SJSA1 (cell line): ENCODE data around the gene MXRA7. TPM values are rescaled to one million over a fixed set of nuclear protein-coding genes. Genes with fewer than 3 reads are reported as not detected.
"Not testable (repeated sequence)": the region's sequence is repeated elsewhere in the genome, so short reads cannot be mapped to it uniquely, and the experiment has no call there.

ENCODE experiments used
- DNase-seq, 2 experiments: peaks; one replicate each; pipeline ENCODE4 v3.0.0-alpha.2; 2015 to 2020; ENCODE audit warnings: low spot score in 2 of 2, low read depth in 1 of 2
- H3K27ac ChIP-seq: fragments of 250-450 bp; sonication (Bioruptor Pico); 2 replicates; pipeline ENCODE4 v1.5.1; 2020; ENCODE audit warnings: mild to moderate bottlenecking, moderate library complexity
- H3K27me3 ChIP-seq: fragments of 250-450 bp; sonication (Bioruptor Pico); replicated peaks from 2 replicates; pipeline ENCODE4 v1.5.1; 2020; ENCODE audit warnings: mild to moderate bottlenecking, moderate library complexity
- H3K36me3 ChIP-seq: fragments of 250-450 bp; sonication (Bioruptor Pico); 2 replicates; pipeline ENCODE4 v1.5.1; 2020; ENCODE audit warnings: mild to moderate bottlenecking
- H3K4me1 ChIP-seq: fragments of 250-450 bp; sonication (Bioruptor Pico); replicated peaks from 2 replicates; pipeline ENCODE4 v1.6.1; 2021; ENCODE audit warnings: mild to moderate bottlenecking
- H3K4me3 ChIP-seq: fragments of 250-450 bp; sonication (Bioruptor Pico); 2 replicates; pipeline ENCODE4 v1.5.1; 2020; ENCODE audit warnings: mild to moderate bottlenecking
- H3K9me3 ChIP-seq: fragments of 250-450 bp; sonication (Bioruptor Pico); replicated peaks from 2 replicates; pipeline ENCODE4 v1.5.1; 2020; ENCODE audit warnings: mild to moderate bottlenecking
- total RNA-seq: library from RNA; depleted of rRNA; stranded (reverse); fragments of >200 nt; shearing (Covaris generic); gene quantifications from 2 replicates; pipeline ENCODE4 v1.2.3, GENCODE V29; 2014; rRNA removed

MXRA7 gene
- total RNA-seq, 1 experiment from 2014 or later, result 546 TPM

DNA sequence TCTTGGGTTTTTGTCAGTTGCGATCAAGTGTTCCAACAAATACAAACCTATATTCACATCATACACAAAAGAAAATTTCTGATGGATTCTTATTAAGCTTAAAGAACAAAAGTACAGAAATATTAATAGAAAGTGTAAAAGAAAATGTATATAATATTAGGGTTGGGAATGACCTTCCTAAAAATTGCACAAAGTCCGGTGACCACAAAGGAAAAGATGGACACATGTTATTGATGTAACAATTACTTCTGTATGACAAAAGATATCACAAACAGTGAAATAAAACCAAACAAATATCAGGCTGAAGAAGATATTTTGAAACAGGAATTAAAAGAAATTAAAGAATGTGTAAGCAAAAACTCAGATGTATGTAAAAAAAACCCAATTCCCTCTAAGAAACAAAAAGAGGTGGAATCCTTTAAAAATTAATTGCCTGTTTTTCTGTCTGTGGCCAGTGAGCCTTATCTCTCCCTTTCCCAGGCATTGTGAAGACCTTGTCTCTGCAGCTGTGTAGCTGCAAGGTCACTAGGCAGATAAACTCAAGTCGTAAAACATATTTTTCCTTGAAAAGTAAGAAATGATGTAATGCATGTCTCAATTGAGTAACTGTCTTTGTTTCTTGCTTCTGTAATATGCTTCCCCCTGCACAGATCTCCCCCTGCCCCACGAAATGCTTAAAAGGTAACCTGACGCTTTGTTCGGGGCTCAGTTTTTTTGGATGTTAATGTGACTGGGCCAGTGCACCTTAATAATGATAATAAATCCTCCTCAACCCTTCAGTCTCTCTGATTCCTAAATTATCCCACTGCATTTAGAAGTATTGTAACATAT, 70.0 kb downstream of the MXRA7 start:
- Histone ChIP-seq H3K4me1 (peaks cover 7% of the 10 kb centered on the region), H3K9me3 (peaks cover 6% of the 10 kb centered on the region), H3K27ac (no peak overlapping the region), H3K36me3 (no peaks in the 10 kb centered on the region), H3K27me3 (no peaks in the 10 kb centered on the region), H3K4me3 (no peak overlapping the region)
- DNase-seq, result no peak

DNA sequence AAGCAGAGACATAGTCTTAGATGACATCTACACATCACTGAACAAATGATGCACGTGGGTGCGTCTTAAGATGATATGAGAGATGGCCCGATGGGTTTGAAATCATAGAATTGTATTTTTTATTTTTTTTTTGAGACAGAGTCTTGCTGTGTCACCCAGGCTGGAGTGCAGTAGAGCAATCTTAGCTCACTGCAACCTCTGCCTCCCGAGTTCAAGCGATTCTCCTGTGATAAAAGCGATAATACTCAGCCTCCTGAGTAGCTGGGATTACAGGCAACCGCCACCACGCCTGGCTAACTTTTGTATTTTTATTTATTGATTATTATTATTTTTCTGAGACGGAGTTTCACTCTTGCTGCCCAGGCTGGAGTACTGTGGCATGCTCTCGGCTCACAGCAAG, 72.5 kb downstream of the MXRA7 start:
- Histone ChIP-seq H3K9me3 (no peaks in the 10 kb centered on the region), H3K27ac (no peak overlapping the region), H3K27me3 (no peaks in the 10 kb centered on the region), H3K4me1 (peaks cover 19% of the 10 kb centered on the region), H3K36me3 (no peaks in the 10 kb centered on the region), H3K4me3 (no peak overlapping the region)
- DNase-seq, result no peak

DNA sequence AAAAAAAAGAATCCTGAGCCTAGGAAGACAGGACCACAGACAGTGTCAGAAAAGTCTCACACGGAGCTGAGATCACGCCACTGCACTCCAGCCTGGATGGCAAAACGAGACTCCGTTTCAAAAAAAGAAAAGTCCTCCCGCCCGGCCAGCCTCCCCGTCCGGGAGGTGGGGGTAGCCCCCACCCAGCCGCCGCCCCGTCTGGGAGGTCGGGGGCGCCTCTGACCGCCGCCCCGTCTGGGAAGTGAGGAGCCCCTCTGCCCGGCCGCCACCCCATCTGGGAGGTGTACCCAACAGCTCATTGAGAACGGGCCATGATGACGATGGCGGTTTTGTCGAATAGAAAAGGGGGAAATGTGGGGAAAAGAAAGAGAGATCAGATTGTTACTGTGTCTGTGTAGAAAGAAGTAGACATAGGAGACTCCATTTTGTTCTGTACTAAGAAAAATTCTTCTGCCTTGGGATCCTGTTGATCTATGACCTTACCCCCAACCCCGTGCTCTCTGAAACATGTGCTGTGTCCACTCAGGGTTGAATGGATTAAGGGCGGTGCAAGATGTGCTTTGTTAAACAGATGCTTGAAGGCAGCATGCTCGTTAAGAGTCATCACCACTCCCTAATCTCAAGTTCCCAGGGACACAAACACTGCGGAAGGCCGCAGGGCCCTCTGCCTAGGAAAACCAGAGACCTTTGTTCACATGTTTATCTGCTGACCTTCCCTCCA, 74.1 kb downstream of the MXRA7 start:
- H3K27ac ChIP-seq, H3K27me3 ChIP-seq, H3K36me3 ChIP-seq, H3K4me3 ChIP-seq, H3K9me3 ChIP-seq, DNase-seq: not testable (repeated sequence)
- H3K4me1 ChIP-seq, result peaks cover 19% of the 10 kb centered on the region

DNA sequence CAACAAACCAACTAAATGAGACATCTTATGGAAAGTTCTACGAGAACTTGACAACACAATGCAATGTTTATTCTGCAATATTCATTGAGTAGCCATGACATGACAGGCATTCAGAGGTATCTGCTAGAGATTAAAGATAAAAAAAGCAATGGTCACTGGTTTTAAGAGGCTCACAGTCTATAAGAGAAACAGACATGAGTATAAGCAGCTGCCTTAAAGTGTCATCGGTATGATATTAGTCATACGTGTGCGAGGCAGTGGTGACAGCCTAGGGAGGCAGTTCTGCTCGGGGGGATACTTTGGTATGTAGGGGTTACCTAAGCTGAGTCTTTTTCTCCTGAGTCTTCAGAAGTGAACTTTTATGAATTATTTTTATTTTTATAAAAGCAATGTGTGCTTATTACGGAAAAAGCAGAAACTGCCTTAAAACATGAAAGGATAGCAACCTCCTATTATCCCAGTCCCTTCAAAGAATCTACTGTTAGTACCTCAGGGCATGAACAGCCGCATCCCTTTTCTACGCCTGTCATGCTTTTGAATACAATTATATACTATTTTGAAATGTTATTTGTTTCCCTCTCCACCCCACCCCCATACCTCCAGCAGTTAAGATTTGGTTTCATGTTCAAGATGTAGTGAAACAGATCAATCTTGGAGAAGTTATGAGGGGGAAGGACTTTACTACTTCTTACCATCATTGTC, 75.0 kb downstream of the MXRA7 start:
- peaks cover 15% of the 10 kb centered on the region for H3K4me1 ChIP-seq
- no peaks in the 10 kb centered on the region for H3K27me3 ChIP-seq
- DNase-seq, result peak in 1 of 2 experiments; percentile 35
- no peaks in the 10 kb centered on the region for H3K9me3 ChIP-seq
- no peak overlapping the region for H3K4me3 ChIP-seq
- no peaks in the 10 kb centered on the region for H3K36me3 ChIP-seq
- H3K27ac ChIP-seq, result no peak overlapping the region

DNA sequence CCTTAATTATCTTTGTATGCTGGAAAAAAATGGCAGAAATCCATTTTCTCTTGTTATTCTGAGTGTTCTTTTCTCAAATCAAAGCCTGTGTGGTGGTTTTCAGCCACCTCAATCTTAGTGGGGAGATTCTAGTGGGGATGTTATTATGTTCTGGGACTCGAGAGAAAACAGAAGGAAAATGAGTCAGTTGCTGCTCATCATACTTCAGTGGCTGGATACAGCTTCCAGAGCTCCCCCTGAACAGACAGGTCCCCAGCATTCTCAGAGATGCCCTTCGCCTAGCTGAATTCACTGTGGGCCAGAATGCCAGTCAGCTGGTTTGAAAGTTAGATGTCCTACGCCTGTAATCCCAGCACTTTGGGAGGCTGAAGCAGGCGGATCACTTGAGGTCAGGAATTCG, 75.7 kb downstream of the MXRA7 start:
- Histone ChIP-seq H3K36me3 (no peaks in the 10 kb centered on the region), H3K9me3 (no peaks in the 10 kb centered on the region), H3K4me1 (peaks cover 15% of the 10 kb centered on the region), H3K4me3 (no peak overlapping the region), H3K27me3 (no peaks in the 10 kb centered on the region), H3K27ac (no peak overlapping the region)
- peak in 1 of 2 experiments; percentile 30 for DNase-seq

DNA sequence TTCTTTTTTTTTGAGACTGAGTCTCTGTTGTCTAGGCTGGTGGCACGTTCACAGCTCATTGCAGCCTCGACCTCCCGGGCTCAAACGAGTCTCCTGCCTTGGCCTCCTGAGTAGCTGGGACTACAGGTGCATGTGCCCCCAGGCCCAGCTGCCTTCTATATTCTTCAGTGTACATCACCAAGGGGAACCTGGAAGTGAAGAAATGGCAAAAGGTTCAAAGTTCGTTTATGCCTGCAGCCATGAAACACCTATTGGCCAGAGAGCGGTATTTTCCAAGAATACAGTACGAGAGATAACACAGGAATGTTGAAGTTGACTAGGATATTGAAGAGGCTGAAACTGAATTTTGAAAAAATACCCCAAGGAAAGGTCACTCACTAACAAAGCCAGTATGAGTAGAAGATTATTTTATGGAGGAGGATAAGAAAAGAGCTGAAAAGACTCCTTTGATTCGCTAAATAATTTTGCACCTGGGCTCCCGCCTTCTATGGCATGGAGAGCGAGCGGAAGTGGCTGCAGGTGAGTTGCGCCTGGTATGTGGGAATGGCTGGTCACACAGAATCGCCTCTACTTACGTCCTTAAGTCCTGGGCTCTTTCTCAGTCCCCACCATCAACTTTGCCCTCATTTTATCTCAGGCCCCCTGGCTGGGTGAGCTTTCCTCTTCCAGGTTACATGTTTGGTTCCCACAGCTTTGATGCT, 77.0 kb downstream of the MXRA7 start:
- no peak for DNase-seq
- no peaks in the 10 kb centered on the region for H3K27me3 ChIP-seq
- H3K36me3 ChIP-seq, result no peaks in the 10 kb centered on the region
- H3K9me3 ChIP-seq, result no peaks in the 10 kb centered on the region
- peaks cover 15% of the 10 kb centered on the region for H3K4me1 ChIP-seq
- H3K4me3 ChIP-seq, result no peak overlapping the region
- no peak overlapping the region for H3K27ac ChIP-seq

DNA sequence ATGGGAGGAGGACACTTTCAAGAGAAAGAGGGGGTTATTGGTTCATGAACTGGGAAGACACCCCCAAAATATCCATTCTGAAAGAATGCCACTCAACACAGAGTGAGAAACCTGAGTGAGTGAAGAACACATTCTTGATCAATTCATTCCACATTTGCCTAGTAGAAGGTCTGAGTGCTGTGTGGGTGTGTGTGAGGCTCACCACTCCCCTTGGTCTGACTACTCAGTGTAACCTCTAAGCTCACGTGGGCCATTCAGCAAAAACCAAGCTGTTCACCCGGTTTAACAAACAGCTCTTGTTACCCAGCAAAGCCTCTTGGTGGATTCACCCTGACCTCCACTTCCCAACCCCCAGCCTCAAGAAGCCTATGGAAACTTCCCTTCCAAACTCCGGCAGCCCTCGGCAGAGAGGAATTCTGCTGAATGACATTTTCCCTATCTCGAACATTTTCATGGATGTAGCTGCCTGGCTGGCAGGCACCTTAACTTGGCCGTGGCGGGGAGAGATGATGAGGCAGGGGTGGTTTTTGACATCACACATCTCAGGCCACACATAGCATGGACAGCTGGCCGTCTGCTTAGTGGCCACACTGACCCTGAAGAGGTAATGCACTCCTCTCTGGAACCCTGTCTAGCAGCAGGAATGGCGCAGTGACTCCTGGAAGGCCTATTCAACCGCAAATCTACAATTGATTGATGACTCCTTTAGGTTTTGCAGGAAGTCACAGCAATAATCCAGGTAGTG, 78.8 kb downstream of the MXRA7 start:
- Histone ChIP-seq H3K27me3 (no peaks in the 10 kb centered on the region), H3K27ac (no peak overlapping the region), H3K4me1 (peaks cover 15% of the 10 kb centered on the region), H3K36me3 (no peaks in the 10 kb centered on the region), H3K4me3 (no peak overlapping the region), H3K9me3 (no peaks in the 10 kb centered on the region)
- DNase-seq, result no peak

DNA sequence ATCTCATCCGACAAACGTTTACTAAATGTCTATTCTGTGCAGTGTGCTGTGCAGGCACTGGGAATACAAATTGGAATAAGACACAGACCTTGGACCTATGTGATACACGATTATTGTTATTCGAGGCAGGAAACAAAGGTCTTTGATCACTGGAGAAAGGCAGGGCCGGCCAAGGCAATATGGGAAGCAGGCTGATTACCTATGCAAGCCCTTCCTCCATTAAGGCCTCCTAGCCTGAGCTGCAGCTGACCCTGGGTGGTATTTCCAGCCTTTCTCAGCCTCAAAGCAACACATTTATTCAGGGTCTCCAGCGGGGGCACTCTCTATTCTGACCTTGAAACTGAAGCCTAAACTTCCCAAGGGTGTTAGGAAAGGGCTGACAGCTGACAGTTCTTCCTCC, 80.6 kb downstream of the MXRA7 start:
- Histone ChIP-seq H3K4me1 (peaks cover 5% of the 10 kb centered on the region), H3K27ac (no peak overlapping the region), H3K9me3 (no peaks in the 10 kb centered on the region), H3K27me3 (no peaks in the 10 kb centered on the region), H3K36me3 (no peaks in the 10 kb centered on the region), H3K4me3 (no peak overlapping the region)
- DNase-seq, result no peak

Other genes with a start within 250 kb of the MXRA7 start
- gene AANAT, start 243.4 kb downstream of the MXRA7 start, total RNA-seq, result not detected in 2 replicates
- 5.8 and 9.2 TPM in 2 replicates for gene RHBDF2, start 209.5 kb downstream of the MXRA7 start, total RNA-seq
- 4.4 and 5.2 TPM in 2 replicates for gene CYGB, start 173.3 kb downstream of the MXRA7 start, total RNA-seq
- gene PRCD, start 170.9 kb downstream of the MXRA7 start, total RNA-seq, result 0.13 TPM in 1 of 2 replicates, not detected in the other
- 0.84 TPM in 1 of 2 replicates, not detected in the other for gene ST6GALNAC2, start 125.1 kb downstream of the MXRA7 start, total RNA-seq
- not detected in 2 replicates for gene ST6GALNAC1, start 67.2 kb downstream of the MXRA7 start, total RNA-seq
- gene JMJD6, start 15.6 kb upstream of the MXRA7 start, total RNA-seq, result 48.4 and 97.4 TPM in 2 replicates
- 52.3 and 59.4 TPM in 2 replicates for gene METTL23, start 15.9 kb upstream of the MXRA7 start, total RNA-seq
- gene SRSF2, start 26.4 kb upstream of the MXRA7 start, total RNA-seq, result 376 and 384 TPM in 2 replicates
- 21.5 and 37.3 TPM in 2 replicates for gene MFSD11, start 27.2 kb upstream of the MXRA7 start, total RNA-seq
- 14.4 and 15.0 TPM in 2 replicates for gene MGAT5B, start 157.4 kb upstream of the MXRA7 start, total RNA-seq